Measurements from ENCODE around the gene GALP. TPM values are rescaled to one million over a fixed set of nuclear protein-coding genes. Genes with fewer than 3 reads are reported as not detected.

GALP gene
- total RNA-seq, 6 experiments from 2014 or later = 0.42 to 0.46 TPM; not detected in 4

DNA sequence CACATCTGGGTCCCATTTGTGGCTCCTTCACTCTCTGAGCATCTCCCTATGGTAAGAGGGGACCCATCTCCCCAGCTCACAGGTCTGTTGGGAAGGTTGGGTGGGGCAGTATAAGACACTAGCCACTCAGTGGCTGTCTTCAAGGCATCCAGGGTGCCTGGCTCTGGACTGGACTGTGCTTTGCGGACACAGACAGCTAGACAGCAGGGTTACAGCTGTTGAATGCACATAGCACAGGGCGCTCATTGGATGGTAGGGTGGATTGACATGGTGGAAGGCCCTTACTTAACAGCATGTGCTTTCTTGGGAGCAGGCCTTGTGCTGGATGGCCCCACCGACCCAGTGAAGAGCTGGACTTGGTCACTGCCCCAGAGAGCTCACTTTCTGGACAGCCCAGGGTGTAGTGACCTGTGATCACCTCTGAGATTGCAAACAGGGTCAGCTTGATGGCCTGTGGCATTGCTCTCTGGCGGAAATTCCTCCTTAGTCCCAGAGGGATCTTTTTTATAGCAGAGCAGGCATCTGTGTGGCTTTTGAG is 32.8 kb upstream of the GALP start:
- H3K27ac ChIP-seq = peak overlapping the region; percentile 51 to 81 (median 67)
- ATAC-seq = peak; percentile 19 to 40 (median 35)
- no peaks in the 10 kb centered on the region for H3K9me3 ChIP-seq
- intact Hi-C loops (cut with DNase I) = no loop called here
- H3K27me3 ChIP-seq = no peaks in the 10 kb centered on the region
- peaks cover 0 to 63% (median 31%) of the 10 kb centered on the region in 4 donors for H3K4me1 ChIP-seq
- H3K36me3 ChIP-seq = peaks cover 0 to 13% (median 2%) of the 10 kb centered on the region in 4 donors
- DNase-seq = peak in 2 of 3 donors; percentile 79 to 86
- TF ChIP-seq, protein P1, sequence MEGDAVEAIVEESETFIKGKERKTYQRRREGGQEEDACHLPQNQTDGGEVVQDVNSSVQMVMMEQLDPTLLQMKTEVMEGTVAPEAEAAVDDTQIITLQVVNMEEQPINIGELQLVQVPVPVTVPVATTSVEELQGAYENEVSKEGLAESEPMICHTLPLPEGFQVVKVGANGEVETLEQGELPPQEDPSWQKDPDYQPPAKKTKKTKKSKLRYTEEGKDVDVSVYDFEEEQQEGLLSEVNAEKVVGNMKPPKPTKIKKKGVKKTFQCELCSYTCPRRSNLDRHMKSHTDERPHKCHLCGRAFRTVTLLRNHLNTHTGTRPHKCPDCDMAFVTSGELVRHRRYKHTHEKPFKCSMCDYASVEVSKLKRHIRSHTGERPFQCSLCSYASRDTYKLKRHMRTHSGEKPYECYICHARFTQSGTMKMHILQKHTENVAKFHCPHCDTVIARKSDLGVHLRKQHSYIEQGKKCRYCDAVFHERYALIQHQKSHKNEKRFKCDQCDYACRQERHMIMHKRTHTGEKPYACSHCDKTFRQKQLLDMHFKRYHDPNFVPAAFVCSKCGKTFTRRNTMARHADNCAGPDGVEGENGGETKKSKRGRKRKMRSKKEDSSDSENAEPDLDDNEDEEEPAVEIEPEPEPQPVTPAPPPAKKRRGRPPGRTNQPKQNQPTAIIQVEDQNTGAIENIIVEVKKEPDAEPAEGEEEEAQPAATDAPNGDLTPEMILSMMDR (IDR thresholded peaks at IDR 0.05) = no peak
- no peak for TF ChIP-seq POLR2A (IDR thresholded peaks at IDR 0.05)
- peak overlapping the region; percentile 54 to 68 (median 63) for H3K4me3 ChIP-seq
- WGBS (ENCODE audit: insufficient coverage, low coverage, low lambda C conversion rate, missing lambda C conversion rate) = 60% methylated on average over 1 of the region's 4 CpGs

DNA sequence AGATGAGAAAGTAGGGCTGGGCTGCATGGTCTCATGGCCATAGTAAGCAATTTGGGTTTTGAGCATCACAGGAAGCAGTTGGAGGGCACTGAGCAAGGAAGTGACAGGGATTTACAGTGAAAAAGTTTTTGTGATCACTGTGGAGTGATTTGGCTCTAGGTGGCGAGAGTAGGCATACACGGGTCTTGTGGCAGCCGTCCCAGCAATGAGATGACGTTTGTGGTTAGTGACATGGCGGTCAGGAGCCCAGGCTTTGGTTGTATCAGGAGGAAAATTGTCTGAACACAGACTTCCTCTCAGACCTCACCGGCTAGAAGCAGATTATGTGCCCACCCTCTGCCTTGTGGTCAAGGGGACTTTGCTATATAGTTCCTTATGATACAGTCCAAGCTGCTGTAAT is 31.4 kb upstream of the GALP start:
- H3K4me1 ChIP-seq = peaks cover 0 to 51% (median 25%) of the 10 kb centered on the region in 4 donors
- H3K9me3 ChIP-seq = no peaks in the 10 kb centered on the region
- intact Hi-C loops (cut with DNase I) = no loop called here
- no peak for TF ChIP-seq POLR2A (IDR thresholded peaks at IDR 0.05)
- TF ChIP-seq, protein P1 (IDR thresholded peaks at IDR 0.05) = no peak
- H3K27ac ChIP-seq = peak overlapping the region in 2 of 3 donors; percentile 67 to 81
- peaks cover 0 to 15% (median 2%) of the 10 kb centered on the region in 4 donors for H3K36me3 ChIP-seq
- H3K27me3 ChIP-seq = no peaks in the 10 kb centered on the region
- DNase-seq (no peak), ATAC-seq (no peak)
- 38% methylated on average over 2 of the region's 6 CpGs for WGBS (ENCODE audit: insufficient coverage, low coverage, low lambda C conversion rate, missing lambda C conversion rate)
- H3K4me3 ChIP-seq = no peak overlapping the region

DNA sequence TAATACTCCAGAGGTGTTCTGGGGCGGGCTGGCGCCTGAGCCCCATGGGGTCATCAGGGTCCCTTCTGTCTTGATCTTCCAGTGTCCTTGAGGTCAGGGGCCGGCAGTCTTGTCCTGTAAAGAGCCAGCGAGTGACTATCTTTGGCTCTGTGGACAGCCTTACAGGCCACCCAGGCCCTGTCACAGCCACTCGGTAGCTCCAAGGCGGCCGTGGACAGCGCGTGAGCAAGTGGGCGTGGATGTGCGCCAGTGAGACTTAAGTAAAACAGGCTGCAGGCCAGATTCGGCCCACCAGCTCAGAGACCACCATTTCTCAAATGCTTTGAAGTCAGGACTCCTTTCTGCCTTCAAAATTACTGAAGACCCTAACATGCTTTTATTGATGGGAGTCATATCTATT is 31.0 kb upstream of the GALP start:
- TF ChIP-seq, protein P1 (IDR thresholded peaks at IDR 0.05) = no peak
- TF ChIP-seq POLR2A (IDR thresholded peaks at IDR 0.05) = no peak
- Histone ChIP-seq H3K27ac (peak overlapping the region in 1 of 3 donors; percentile 67), H3K4me3 (no peak overlapping the region), H3K27me3 (no peaks in the 10 kb centered on the region), H3K9me3 (no peaks in the 10 kb centered on the region), H3K36me3 (peaks cover 0 to 15% (median 2%) of the 10 kb centered on the region in 4 donors), H3K4me1 (peaks cover 0 to 46% (median 23%) of the 10 kb centered on the region in 4 donors)
- intact Hi-C loops (cut with DNase I) = no loop called here
- ATAC-seq (no peak), DNase-seq (no peak)
- 83% methylated on average over 3 of the region's 12 CpGs for WGBS (ENCODE audit: insufficient coverage, low coverage, low lambda C conversion rate, missing lambda C conversion rate)

DNA sequence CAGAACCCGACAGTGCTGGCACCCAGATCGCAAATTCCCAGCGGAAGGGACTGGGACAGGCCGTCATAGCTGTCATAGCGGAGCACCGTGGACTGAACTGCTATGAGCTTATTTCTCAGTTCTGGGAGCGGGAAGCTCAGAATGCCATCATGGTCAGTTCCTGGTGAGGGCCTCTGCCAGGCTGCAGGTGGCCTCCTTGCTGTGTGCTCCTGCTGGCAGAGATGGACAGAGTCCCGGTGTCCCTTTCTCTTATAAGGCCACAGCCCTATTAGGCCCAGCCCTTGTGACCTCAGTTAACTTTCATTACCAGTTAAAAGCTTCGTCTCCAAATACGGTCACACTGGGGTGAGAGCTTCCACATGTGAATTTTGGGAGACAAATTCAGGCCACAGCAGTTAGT is 30.1 kb upstream of the GALP start:
- intact Hi-C loops (cut with DNase I) = no loop called here
- H3K4me3 ChIP-seq = no peak overlapping the region
- H3K27me3 ChIP-seq = no peaks in the 10 kb centered on the region
- 40% methylated on average over 5 of the region's 10 CpGs for WGBS (ENCODE audit: insufficient coverage, low coverage, low lambda C conversion rate, missing lambda C conversion rate)
- peaks cover 0 to 40% (median 20%) of the 10 kb centered on the region in 4 donors for H3K4me1 ChIP-seq
- no peaks in the 10 kb centered on the region for H3K9me3 ChIP-seq
- DNase-seq (peak in 1 of 3 donors; percentile 69), ATAC-seq (peak in 2 of 4 donors; percentile 3 to 4)
- H3K36me3 ChIP-seq = peaks cover 0 to 22% (median 2%) of the 10 kb centered on the region in 4 donors
- TF ChIP-seq, protein P1 (IDR thresholded peaks at IDR 0.05) = peak in 1 of 4 donors; percentile 18
- no peak for TF ChIP-seq POLR2A (IDR thresholded peaks at IDR 0.05)
- peak overlapping the region in 1 of 3 donors; percentile 53 for H3K27ac ChIP-seq

Data from right lobe of liver (tissue), 6 donors.